ENCODE measurements around the gene DMAC2L.

Gene DMAC2L

GRCh38 chr14:50311972-50312733, at the start of gene DMAC2L, which contains the start of gene L2HGDH:
DMAC2L (plus strand) TSS chr14:50312324; CDS start chr14:50321488, 9,164 bp downstream.
L2HGDH (minus strand) TSS chr14:50312229; CDS start chr14:50312150, 79 bp downstream.
- peak in 1 of 3 experiments; percentile 1 for TF ChIP-seq CTCF (IDR thresholded peaks at IDR 0.05; ENCODE audit: unreplicated experiment in 3 of 3)
- Mint-ChIP-seq H3K4me1 (peaks cover 23% of the 10 kb centered on the region), H3K9me3 (peaks cover 20% of the 10 kb centered on the region), H3K27me3 (ENCODE audit: low read depth) (no peaks in the 10 kb centered on the region), H3K36me3 (ENCODE audit: low read depth) (peaks cover 31% of the 10 kb centered on the region), H3K4me3 (peak within 1 kb of the TSS; percentile 94 to 98 (median 97)), H3K27ac (peak within 1 kb of the TSS; percentile 96 to 99 (median 97))

GRCh38 chr14:50262865-50263264, 49.3 kb upstream of the DMAC2L start:
- Mint-ChIP-seq H3K27me3 (ENCODE audit: low read depth) (no peaks in the 10 kb centered on the region), H3K36me3 (ENCODE audit: low read depth) (peaks cover 4% of the 10 kb centered on the region), H3K4me1 (peaks cover 20% of the 10 kb centered on the region), H3K4me3 (peak overlapping the region in 1 of 3 experiments; percentile 18), H3K27ac (peak overlapping the region; percentile 72 to 95 (median 80)), H3K9me3 (no peaks in the 10 kb centered on the region)
- no peak for TF ChIP-seq CTCF (IDR thresholded peaks at IDR 0.05; ENCODE audit: unreplicated experiment in 3 of 3)

- no peak for TF ChIP-seq CTCF (IDR thresholded peaks at IDR 0.05; ENCODE audit: unreplicated experiment in 3 of 3)
- no peaks in the 10 kb centered on the region for H3K27me3 Mint-ChIP-seq (ENCODE audit: low read depth)
- no peaks in the 10 kb centered on the region for H3K9me3 Mint-ChIP-seq
- peaks cover 20% of the 10 kb centered on the region for H3K4me1 Mint-ChIP-seq
- H3K27ac Mint-ChIP-seq: peak overlapping the region; percentile 72 to 95 (median 80)
- H3K36me3 Mint-ChIP-seq (ENCODE audit: low read depth): peaks cover 4% of the 10 kb centered on the region
- no peak overlapping the region for H3K4me3 Mint-ChIP-seq
Observed at GRCh38 chr14:50263321-50263720, 48.8 kb upstream of the DMAC2L start.

- Mint-ChIP-seq H3K4me1 (peaks cover 20% of the 10 kb centered on the region), H3K27me3 (ENCODE audit: low read depth) (no peaks in the 10 kb centered on the region)
Observed at GRCh38 chr14:50265029-50265428, 47.1 kb upstream of the DMAC2L start.

GRCh38 chr14:50270932-50271331, 41.2 kb upstream of the DMAC2L start:
- Mint-ChIP-seq H3K27me3 (ENCODE audit: low read depth) (no peaks in the 10 kb centered on the region), H3K4me1 (no peaks in the 10 kb centered on the region), H3K9me3 (no peaks in the 10 kb centered on the region), H3K27ac (no peak overlapping the region), H3K36me3 (ENCODE audit: low read depth) (peaks cover 19% of the 10 kb centered on the region), H3K4me3 (no peak overlapping the region)
- no peak for TF ChIP-seq CTCF (IDR thresholded peaks at IDR 0.05; ENCODE audit: unreplicated experiment in 3 of 3)

More at GRCh38 chr14:50265029-50265428, 47.1 kb upstream of the DMAC2L start:
- H3K4me3 Mint-ChIP-seq: no peak overlapping the region
- no peaks in the 10 kb centered on the region for H3K9me3 Mint-ChIP-seq
- TF ChIP-seq CTCF (IDR thresholded peaks at IDR 0.05; ENCODE audit: unreplicated experiment in 3 of 3): no peak
- H3K27ac Mint-ChIP-seq: no peak overlapping the region
- peaks cover 7% of the 10 kb centered on the region for H3K36me3 Mint-ChIP-seq (ENCODE audit: low read depth)

- no peak for TF ChIP-seq CTCF (IDR thresholded peaks at IDR 0.05; ENCODE audit: unreplicated experiment in 3 of 3)
- Mint-ChIP-seq H3K27ac (no peak overlapping the region), H3K9me3 (no peaks in the 10 kb centered on the region), H3K36me3 (ENCODE audit: low read depth) (peaks cover 27% of the 10 kb centered on the region), H3K4me3 (no peak overlapping the region), H3K4me1 (no peaks in the 10 kb centered on the region), H3K27me3 (ENCODE audit: low read depth) (no peaks in the 10 kb centered on the region)
Observed at GRCh38 chr14:50272498-50272897, 39.6 kb upstream of the DMAC2L start.

Data from nephron (organoid).